HEK293 (cell line): ENCODE data around the gene CFAP299.

Experiments used
- PRDM1 ChIP-seq: fragments of 450-650 bp; formaldehyde crosslinking; IDR thresholded peaks from 2 replicates; pipeline ENCODE4; 2016; ENCODE audit warnings: missing biosample characterization, missing genetic modification characterization
- SP3 ChIP-seq: fragments of 450-650 bp; formaldehyde crosslinking; IDR thresholded peaks from 2 replicates; pipeline ENCODE4 v1.5.1; 2016; ENCODE audit warnings: missing biosample characterization, missing genetic modification characterization
- YY1 ChIP-seq: fragments of 450-650 bp; formaldehyde crosslinking; IDR thresholded peaks from 2 replicates; pipeline ENCODE4 v1.5.1; 2018; ENCODE audit warnings: missing biosample characterization, missing genetic modification characterization
- ZNF169 ChIP-seq: fragments of 450-650 bp; formaldehyde crosslinking; IDR thresholded peaks from 2 replicates; pipeline ENCODE4 v1.5.1; 2016; ENCODE audit warnings: missing biosample characterization, missing genetic modification characterization
- ZNF274 ChIP-seq, 2 experiments: fragments of 200-500 bp in 1 of 2; fragments of 450-650 bp in 1 of 2; sonication (Bioruptor generic) in 1 of 2; formaldehyde crosslinking in 1 of 2; IDR thresholded peaks; 2 replicates each; pipeline versions ENCODE4 v1.5.1 to v1.6.1; 2014 to 2016; ENCODE audit warnings: borderline replicate concordance in 1 of 2, inconsistent platforms in 1 of 2, low read length in 1 of 2, missing biosample characterization in 1 of 2, missing genetic modification characterization in 1 of 2
- ZNF302 ChIP-seq: fragments of 450-650 bp; formaldehyde crosslinking; IDR thresholded peaks from 2 replicates; pipeline ENCODE4 v1.5.1; 2016; ENCODE audit warnings: missing biosample characterization, missing genetic modification characterization, low read depth
- ZNF398 ChIP-seq: fragments of 450-650 bp; formaldehyde crosslinking; IDR thresholded peaks from 2 replicates; pipeline ENCODE4 v1.5.1; 2017; ENCODE audit warnings: missing biosample characterization, missing genetic modification characterization
- ZNF433 ChIP-seq: fragments of 450-650 bp; formaldehyde crosslinking; IDR thresholded peaks from 2 replicates; pipeline ENCODE4 v1.5.1; 2016; ENCODE audit warnings: missing biosample characterization, missing genetic modification characterization, low read depth
- ZNF501 ChIP-seq: fragments of 450-650 bp; formaldehyde crosslinking; IDR thresholded peaks from 2 replicates; pipeline ENCODE4 v1.5.1; 2016; ENCODE audit warnings: missing biosample characterization, missing genetic modification characterization
- ZNF580 ChIP-seq: fragments of 450-650 bp; formaldehyde crosslinking; IDR thresholded peaks from 2 replicates; pipeline ENCODE4 v1.5.1; 2016; ENCODE audit warnings: missing biosample characterization, missing genetic modification characterization
- TF ChIP-seq, protein P1 (sequence below): fragments of 450-650 bp; formaldehyde crosslinking; IDR thresholded peaks from 2 replicates; pipeline ENCODE4 v1.5.1; 2016; ENCODE audit warnings: missing biosample characterization, missing genetic modification characterization
- TF ChIP-seq, protein P2 (sequence below): fragments of 450-650 bp; formaldehyde crosslinking; IDR thresholded peaks from 2 replicates; pipeline ENCODE4 v1.5.1; 2017; ENCODE audit warnings: missing biosample characterization, mild to moderate bottlenecking, missing genetic modification characterization, moderate library complexity

DNA sequence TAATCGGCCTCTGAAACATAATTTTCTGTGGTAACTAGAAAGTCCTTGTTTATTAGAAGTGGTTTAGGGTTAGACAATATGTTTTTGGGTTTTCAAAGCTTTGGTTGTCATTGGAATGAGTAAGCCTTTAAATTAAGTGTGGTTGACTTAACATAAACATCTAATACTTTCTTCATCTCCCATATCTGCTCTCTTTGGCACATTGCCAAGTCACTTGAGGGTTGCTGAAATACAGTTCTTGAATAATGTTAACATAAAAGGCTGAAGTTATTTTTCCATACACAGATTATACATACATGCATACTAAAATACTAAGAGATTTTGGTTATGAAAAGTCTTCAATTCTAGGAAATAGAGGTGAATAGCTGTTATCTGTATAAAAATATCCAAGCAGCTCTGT, 453.3 kb downstream of the CFAP299 start:
- TF ChIP-seq, protein P1, sequence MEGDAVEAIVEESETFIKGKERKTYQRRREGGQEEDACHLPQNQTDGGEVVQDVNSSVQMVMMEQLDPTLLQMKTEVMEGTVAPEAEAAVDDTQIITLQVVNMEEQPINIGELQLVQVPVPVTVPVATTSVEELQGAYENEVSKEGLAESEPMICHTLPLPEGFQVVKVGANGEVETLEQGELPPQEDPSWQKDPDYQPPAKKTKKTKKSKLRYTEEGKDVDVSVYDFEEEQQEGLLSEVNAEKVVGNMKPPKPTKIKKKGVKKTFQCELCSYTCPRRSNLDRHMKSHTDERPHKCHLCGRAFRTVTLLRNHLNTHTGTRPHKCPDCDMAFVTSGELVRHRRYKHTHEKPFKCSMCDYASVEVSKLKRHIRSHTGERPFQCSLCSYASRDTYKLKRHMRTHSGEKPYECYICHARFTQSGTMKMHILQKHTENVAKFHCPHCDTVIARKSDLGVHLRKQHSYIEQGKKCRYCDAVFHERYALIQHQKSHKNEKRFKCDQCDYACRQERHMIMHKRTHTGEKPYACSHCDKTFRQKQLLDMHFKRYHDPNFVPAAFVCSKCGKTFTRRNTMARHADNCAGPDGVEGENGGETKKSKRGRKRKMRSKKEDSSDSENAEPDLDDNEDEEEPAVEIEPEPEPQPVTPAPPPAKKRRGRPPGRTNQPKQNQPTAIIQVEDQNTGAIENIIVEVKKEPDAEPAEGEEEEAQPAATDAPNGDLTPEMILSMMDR (tag by site-specific recombination): no peak
- no peak for TF ChIP-seq ZNF302 (tag by site-specific recombination)
- no peak for TF ChIP-seq ZNF580 (tag by site-specific recombination)
- no peak for TF ChIP-seq YY1 (tag by site-specific recombination)
- TF ChIP-seq ZNF398 (tag by site-specific recombination): no peak
- TF ChIP-seq SP3 (tag by site-specific recombination): no peak
- no peak for TF ChIP-seq ZNF274 (IDR thresholded peaks at IDR 0.05; ENCODE audit: low read length)
- TF ChIP-seq ZNF274 (tag by site-specific recombination; IDR thresholded peaks at IDR 0.05; ENCODE audit: borderline replicate concordance): no peak
- TF ChIP-seq PRDM1: no peak
- no peak for TF ChIP-seq ZNF433 (tag by site-specific recombination)
- no peak for TF ChIP-seq ZNF501
- no peak for TF ChIP-seq ZNF169 (tag by site-specific recombination)
- TF ChIP-seq, protein P2, sequence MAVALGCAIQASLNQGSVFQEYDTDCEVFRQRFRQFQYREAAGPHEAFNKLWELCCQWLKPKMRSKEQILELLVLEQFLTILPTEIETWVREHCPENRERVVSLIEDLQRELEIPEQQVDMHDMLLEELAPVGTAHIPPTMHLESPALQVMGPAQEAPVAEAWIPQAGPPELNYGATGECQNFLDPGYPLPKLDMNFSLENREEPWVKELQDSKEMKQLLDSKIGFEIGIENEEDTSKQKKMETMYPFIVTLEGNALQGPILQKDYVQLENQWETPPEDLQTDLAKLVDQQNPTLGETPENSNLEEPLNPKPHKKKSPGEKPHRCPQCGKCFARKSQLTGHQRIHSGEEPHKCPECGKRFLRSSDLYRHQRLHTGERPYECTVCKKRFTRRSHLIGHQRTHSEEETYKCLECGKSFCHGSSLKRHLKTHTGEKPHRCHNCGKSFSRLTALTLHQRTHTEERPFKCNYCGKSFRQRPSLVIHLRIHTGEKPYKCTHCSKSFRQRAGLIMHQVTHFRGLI (tag by site-specific recombination): no peak
